Vagina (tissue), 2 donors: ENCODE measurements around the gene RGS6. TPM values are rescaled to one million over a fixed set of nuclear protein-coding genes. Genes with fewer than 3 reads are reported as not detected.

Experiments used
- DNase-seq, 2 donors: peaks; one replicate each; pipeline ENCODE4 v3.0.0-alpha.2; 2017; ENCODE audit errors: extremely low spot score in 2 of 2
- H3K27ac ChIP-seq: fragments of 200-600 bp; sonication (generic); one replicate; pipeline ENCODE4 v1.5.1; 2019
- H3K27me3 ChIP-seq: fragments of 200-600 bp; sonication (generic); one replicate; pipeline ENCODE4 v1.5.1; 2019
- H3K36me3 ChIP-seq, 2 donors: fragments of 200-600 bp; sonication (generic); one replicate each; pipeline ENCODE4 v1.5.1; 2017 to 2019
- H3K4me1 ChIP-seq: fragments of 200-600 bp; sonication (generic); one replicate; pipeline ENCODE4 v1.5.1; 2019
- H3K4me3 ChIP-seq, 2 donors: fragments of 200-600 bp; sonication (generic); 1 replicate in 1 of 2; 2 replicates in 1 of 2; pipeline ENCODE4 v1.5.1; 2016 to 2019
- H3K9me3 ChIP-seq: fragments of 200-600 bp; sonication (generic); one replicate; pipeline ENCODE4 v1.5.1; 2019
- POLR2A ChIP-seq, 2 donors: fragments of 450-650 bp; IDR thresholded peaks; one replicate each; pipeline ENCODE4 v1.6.1; 2017; ENCODE audit warnings: antibody characterized with exemption in 2 of 2, mild to moderate bottlenecking in 2 of 2, moderate library complexity in 2 of 2
- POLR2AphosphoS5 ChIP-seq, 2 donors: sonication (generic); formaldehyde crosslinking; IDR thresholded peaks; one replicate each; pipeline ENCODE4 v1.9.0; 2017; ENCODE audit warnings: antibody characterized with exemption in 2 of 2, mild to moderate bottlenecking in 2 of 2, low read depth in 1 of 2; ENCODE audit not compliant: insufficient read depth in 1 of 2
- intact Hi-C: fragments of 100-400 bp; cut with DNase I; formaldehyde crosslinking; loops from one replicate; pipeline ENCODE4 v1.15.1; 2023
- total RNA-seq: library from RNA; depleted of rRNA; stranded (reverse); fragments of >200 nt; gene quantifications from one replicate; pipeline ENCODE4 v1.2.3, GENCODE V29; 2016
- TF ChIP-seq, protein P1 (sequence below), 3 experiments: fragments of 450-650 bp in 2 of 3; fragments of 200-600 bp in 1 of 3; sonication (generic) in 1 of 3; IDR thresholded peaks; one replicate each; pipeline ENCODE4 v1.5.1; 2017 to 2019; ENCODE audit warnings: antibody characterized with exemption in 3 of 3, mild to moderate bottlenecking in 2 of 3, moderate library complexity in 2 of 3

Gene RGS6
- total RNA-seq, 1 donor from 2014 or later = 2.0 TPM

DNA sequence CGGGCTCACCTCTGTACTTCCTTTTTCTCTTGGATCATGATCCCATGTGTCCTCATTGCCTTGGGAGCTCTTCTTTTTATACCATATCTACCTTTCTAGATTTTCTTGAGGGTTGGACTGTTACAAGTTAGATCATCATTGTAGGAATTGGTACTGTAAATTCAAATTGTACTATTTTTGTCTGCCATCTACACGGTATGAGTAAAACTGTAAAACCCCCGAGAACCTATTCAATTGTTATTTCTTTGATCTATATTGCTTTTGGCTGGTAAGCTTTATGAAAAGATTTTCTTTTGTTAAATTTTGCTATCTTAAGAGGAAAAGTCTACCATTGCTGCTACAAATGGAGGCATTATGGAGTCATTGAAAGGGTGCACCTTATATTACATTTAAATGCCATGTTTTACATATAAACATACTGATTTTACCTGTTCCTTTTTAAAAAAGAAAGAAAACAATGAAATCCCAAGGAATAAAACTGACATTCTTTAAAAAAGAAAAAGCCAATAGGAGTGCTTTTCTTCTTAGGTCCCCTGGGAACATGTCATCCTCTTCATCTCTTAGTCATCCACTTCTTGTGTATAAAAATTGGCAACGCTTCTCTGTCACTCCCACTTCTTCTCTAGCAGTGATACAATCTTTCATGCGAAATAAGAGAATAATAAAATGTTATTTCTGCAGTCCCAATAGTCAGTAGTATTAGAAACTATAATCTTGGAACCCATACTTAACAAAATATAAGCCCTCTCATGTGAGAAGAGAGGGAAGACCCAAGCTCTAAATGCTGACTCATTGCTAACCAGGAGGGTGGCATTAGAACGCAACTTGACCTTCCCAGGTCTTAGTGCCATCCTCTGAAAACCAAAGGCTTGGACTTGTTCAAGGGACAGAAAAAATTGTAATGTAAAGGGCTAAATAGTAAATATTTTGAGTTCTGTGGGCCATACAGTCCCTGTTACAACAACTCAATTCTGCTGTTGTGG, 20.4 kb downstream of the RGS6 start:
- no peaks in the 10 kb centered on the region for H3K9me3 ChIP-seq
- no peak for DNase-seq
- intact Hi-C loops = no loop called here
- no peak overlapping the region for H3K27ac ChIP-seq
- no peaks in the 10 kb centered on the region for H3K27me3 ChIP-seq
- H3K4me3 ChIP-seq = no peak overlapping the region
- no peaks in the 10 kb centered on the region for H3K4me1 ChIP-seq
- H3K36me3 ChIP-seq = no peaks in the 10 kb centered on the region
- TF ChIP-seq POLR2AphosphoS5 (IDR thresholded peaks at IDR 0.05; ENCODE audit: insufficient read depth in 1 of 2, low read depth in 1 of 2) = no peak
- TF ChIP-seq, protein P1, sequence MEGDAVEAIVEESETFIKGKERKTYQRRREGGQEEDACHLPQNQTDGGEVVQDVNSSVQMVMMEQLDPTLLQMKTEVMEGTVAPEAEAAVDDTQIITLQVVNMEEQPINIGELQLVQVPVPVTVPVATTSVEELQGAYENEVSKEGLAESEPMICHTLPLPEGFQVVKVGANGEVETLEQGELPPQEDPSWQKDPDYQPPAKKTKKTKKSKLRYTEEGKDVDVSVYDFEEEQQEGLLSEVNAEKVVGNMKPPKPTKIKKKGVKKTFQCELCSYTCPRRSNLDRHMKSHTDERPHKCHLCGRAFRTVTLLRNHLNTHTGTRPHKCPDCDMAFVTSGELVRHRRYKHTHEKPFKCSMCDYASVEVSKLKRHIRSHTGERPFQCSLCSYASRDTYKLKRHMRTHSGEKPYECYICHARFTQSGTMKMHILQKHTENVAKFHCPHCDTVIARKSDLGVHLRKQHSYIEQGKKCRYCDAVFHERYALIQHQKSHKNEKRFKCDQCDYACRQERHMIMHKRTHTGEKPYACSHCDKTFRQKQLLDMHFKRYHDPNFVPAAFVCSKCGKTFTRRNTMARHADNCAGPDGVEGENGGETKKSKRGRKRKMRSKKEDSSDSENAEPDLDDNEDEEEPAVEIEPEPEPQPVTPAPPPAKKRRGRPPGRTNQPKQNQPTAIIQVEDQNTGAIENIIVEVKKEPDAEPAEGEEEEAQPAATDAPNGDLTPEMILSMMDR (IDR thresholded peaks at IDR 0.05) = no peak
- TF ChIP-seq POLR2A (IDR thresholded peaks at IDR 0.05) = no peak

DNA sequence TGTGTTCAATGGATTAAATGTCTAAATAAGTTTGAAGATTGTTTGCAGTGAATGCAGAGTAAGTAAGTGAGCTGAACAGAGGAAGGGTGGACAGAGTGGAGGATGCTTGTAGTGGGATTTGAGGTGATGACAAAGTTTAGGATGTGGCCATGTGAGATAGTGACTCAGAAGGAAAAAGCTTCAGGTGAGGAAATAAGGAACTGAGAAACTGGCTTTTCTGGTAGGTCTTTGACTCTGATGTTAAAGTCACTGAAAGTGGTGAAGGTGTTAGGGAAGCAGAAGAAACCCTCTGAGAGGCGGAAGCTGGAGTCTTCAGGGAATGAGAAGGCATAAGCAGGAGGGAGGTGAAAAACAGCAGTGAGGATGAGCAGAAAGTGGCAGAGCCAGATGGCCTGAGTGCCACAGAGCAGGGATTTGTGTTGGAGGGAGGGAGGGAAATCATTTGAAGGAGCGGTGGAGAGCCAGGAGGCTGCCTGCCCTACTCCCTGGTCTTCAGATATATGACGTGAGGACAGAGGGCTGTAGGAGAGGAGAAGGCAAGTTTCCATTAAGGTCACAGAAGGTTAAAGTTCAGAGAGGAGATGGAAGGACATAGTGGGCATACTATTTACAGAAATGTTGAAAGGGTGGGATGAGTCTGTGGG, 24.8 kb downstream of the RGS6 start:
- no peaks in the 10 kb centered on the region for H3K9me3 ChIP-seq

DNA sequence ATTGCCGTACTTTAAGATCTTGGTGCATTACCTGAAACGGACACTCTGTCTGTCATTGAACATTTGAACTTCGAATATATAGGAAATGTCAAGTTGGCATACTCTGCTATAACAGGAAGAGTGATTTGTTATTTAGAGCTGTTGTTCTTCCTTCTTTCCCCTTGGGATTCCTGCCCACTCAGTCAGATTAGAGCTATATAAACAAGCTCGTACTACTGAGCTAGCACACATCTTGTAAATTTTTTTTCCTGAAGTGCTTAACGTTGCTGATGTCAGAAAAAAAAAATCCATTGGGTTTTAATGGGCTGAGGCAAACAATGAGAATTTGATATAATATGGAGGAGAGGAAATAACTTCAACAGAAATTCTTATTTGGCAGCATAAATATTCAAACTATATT, 26.8 kb downstream of the RGS6 start:
- Histone ChIP-seq H3K4me3 (no peak overlapping the region), H3K4me1 (no peaks in the 10 kb centered on the region), H3K27me3 (no peaks in the 10 kb centered on the region), H3K27ac (no peak overlapping the region), H3K36me3 (no peaks in the 10 kb centered on the region), H3K9me3 (no peaks in the 10 kb centered on the region)
- intact Hi-C loops = no loop called here
- no peak for DNase-seq
- TF ChIP-seq POLR2AphosphoS5 (IDR thresholded peaks at IDR 0.05; ENCODE audit: insufficient read depth in 1 of 2, low read depth in 1 of 2) (no peak), POLR2A (IDR thresholded peaks at IDR 0.05) (no peak)
- TF ChIP-seq, protein P1 (IDR thresholded peaks at IDR 0.05) = no peak

More for the DNA sequence above, 24.8 kb downstream of the RGS6 start:
- Histone ChIP-seq H3K27me3 (no peaks in the 10 kb centered on the region), H3K27ac (no peak overlapping the region), H3K36me3 (no peaks in the 10 kb centered on the region), H3K4me1 (no peaks in the 10 kb centered on the region), H3K4me3 (no peak overlapping the region)
- TF ChIP-seq, protein P1 (IDR thresholded peaks at IDR 0.05) = no peak
- TF ChIP-seq POLR2AphosphoS5 (IDR thresholded peaks at IDR 0.05; ENCODE audit: insufficient read depth in 1 of 2, low read depth in 1 of 2) (no peak), POLR2A (IDR thresholded peaks at IDR 0.05) (no peak)
- intact Hi-C loops = no loop called here
- DNase-seq = no peak

DNA sequence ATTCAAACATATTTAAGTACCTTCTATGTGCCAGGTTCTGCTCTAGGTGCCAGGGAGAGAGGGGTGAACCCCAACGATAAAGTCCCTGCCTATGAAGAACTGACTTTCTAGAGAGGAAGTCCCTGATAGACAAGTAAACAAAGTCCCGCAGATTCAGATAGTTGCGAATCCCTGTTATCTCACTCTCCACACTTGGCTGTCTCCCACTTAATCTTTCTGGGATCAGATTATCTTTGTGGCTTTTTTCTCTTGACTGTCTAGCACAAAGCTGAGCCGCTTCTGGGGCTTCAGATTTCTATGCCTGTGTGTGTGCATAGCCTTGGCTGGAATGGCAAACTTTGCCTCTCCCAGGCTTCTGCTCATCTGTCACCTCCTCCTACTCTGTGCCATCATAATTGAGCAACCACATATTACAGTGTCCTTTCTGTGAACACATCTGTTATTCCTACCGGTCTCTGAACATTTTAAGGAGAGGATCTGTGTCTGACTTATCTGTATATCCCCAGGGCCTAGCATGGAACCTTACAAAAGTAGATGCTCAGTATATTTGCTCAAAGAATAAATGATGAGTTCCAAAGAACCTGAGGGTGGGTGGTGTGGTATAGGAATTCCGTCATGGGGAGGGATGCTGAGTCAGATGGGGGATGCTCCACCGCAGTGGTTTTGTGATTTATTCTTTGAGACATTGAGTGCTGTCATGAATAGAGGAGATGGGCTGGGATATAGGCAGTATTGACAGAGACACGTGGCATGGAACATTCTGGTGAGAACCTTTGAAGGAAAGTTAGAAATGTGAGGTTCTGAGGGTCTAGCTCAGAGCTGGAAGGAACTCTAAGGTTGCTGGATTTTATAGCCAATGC, 28.5 kb downstream of the RGS6 start:
- intact Hi-C loops = no loop called here
- Histone ChIP-seq H3K4me1 (no peaks in the 10 kb centered on the region), H3K27ac (no peak overlapping the region), H3K36me3 (no peaks in the 10 kb centered on the region), H3K27me3 (no peaks in the 10 kb centered on the region), H3K9me3 (no peaks in the 10 kb centered on the region), H3K4me3 (no peak overlapping the region)
- no peak for DNase-seq
- TF ChIP-seq POLR2AphosphoS5 (IDR thresholded peaks at IDR 0.05; ENCODE audit: insufficient read depth in 1 of 2, low read depth in 1 of 2) (no peak), POLR2A (IDR thresholded peaks at IDR 0.05) (no peak)
- TF ChIP-seq, protein P1 (IDR thresholded peaks at IDR 0.05) = no peak
